ENCODE measurements around the gene PRDX6.

- no peak for TF ChIP-seq EZH2phosphoT487 (IDR thresholded peaks at IDR 0.05; ENCODE audit: borderline replicate concordance, low read depth, low read length)
- TF ChIP-seq CTCF (conservative IDR thresholded peaks at IDR 0.05; ENCODE audit: low read length): no peak
Measured at GRCh38 chr1:173520799-173521198, 43.7 kb downstream of the PRDX6 start.

Measured in OCI-LY7 (cell line).